CD1c-positive myeloid dendritic cell (primary cell): Measurements from ENCODE around the gene RNF217.
"Not testable (repeated sequence)": the region's sequence is repeated elsewhere in the genome, so short reads cannot be mapped to it uniquely, and the experiment has no call there.

Source experiments
- DNase-seq: peaks from one replicate; pipeline ENCODE4 v3.0.0-alpha.2; 2016; ENCODE audit errors: extremely low spot score

RNF217 gene

GRCh38 chr6:125125856-125126255, 163.6 kb downstream of the RNF217 start:
- not testable (repeated sequence) for DNase-seq

GRCh38 chr6:125129354-125129753, 167.1 kb downstream of the RNF217 start:
- DNase-seq, result no peak

- DNase-seq, result no peak
Observed at GRCh38 chr6:125132058-125132457, 169.8 kb downstream of the RNF217 start.

GRCh38 chr6:125136378-125136777, 174.1 kb downstream of the RNF217 start:
- no peak for DNase-seq

GRCh38 chr6:125138083-125138482, 175.8 kb downstream of the RNF217 start:
- no peak for DNase-seq

- DNase-seq, result no peak
Observed at GRCh38 chr6:125140808-125141207, 178.6 kb downstream of the RNF217 start.
